Tibial artery (tissue), 4 donors: ENCODE measurements around the gene STYXL1.

Experiments used
- DNase-seq, 2 donors: peaks; one replicate each; pipeline ENCODE4 v3.0.0-alpha.2; 2019
- H3K27ac ChIP-seq, 2 donors: fragments of 200-600 bp; sonication (generic) in 1 of 2; 1 replicate in 1 of 2; 2 replicates in 1 of 2; pipeline ENCODE4 v1.5.1; 2018 to 2019; ENCODE audit warnings: mild to moderate bottlenecking in 1 of 2
- H3K27me3 ChIP-seq, 2 donors: fragments of 200-600 bp; sonication (generic) in 1 of 2; one replicate each; pipeline versions ENCODE4 v1.5.1 to v1.6.0; 2016 to 2019
- H3K36me3 ChIP-seq, 3 donors: fragments of 200-600 bp; sonication (generic) in 2 of 3; one replicate each; pipeline ENCODE4 v1.5.1; 2016 to 2019; ENCODE audit warnings: mild to moderate bottlenecking in 2 of 3
- H3K4me1 ChIP-seq, 4 donors: fragments of 200-600 bp; sonication (generic) in 2 of 4; 1 replicate in 3 of 4; 2 replicates in 1 of 4; pipeline ENCODE4 v1.5.1; 2016 to 2019
- H3K4me3 ChIP-seq, 2 donors: fragments of 200-600 bp; sonication (generic) in 1 of 2; 1 replicate in 1 of 2; 2 replicates in 1 of 2; pipeline ENCODE4 v1.5.1; 2018 to 2019; ENCODE audit warnings: mild to moderate bottlenecking in 2 of 2
- H3K9me3 ChIP-seq, 3 donors: fragments of 200-600 bp; sonication (generic) in 1 of 3; one replicate each; pipeline ENCODE4 v1.5.1; 2016 to 2019
- intact Hi-C: fragments of 100-400 bp; cut with DNase I; formaldehyde crosslinking; loops from one replicate; pipeline ENCODE4 v1.15.0; 2023; ENCODE audit warnings: low total_unique reads
- TF ChIP-seq, protein P1 (sequence below), 2 experiments: fragments of 200-600 bp in 1 of 2; fragments of 450-650 bp in 1 of 2; IDR thresholded peaks; one replicate each; pipeline ENCODE4 v1.5.1; 2017 to 2019; ENCODE audit warnings: antibody characterized with exemption in 2 of 2, mild to moderate bottlenecking in 1 of 2, moderate library complexity in 1 of 2

Gene STYXL1

GRCh38 chr7:75969182-75969581 is 78.6 kb downstream of the STYXL1 start:
- H3K4me3 ChIP-seq = no peak overlapping the region
- peak overlapping the region; percentile 88 to 95 for H3K27ac ChIP-seq
- peaks cover 0 to 24% (median 13%) of the 10 kb centered on the region in 3 donors for H3K36me3 ChIP-seq
- peaks cover under 1 to 62% (median 42%) of the 10 kb centered on the region in 4 donors for H3K4me1 ChIP-seq
- TF ChIP-seq, protein P1, sequence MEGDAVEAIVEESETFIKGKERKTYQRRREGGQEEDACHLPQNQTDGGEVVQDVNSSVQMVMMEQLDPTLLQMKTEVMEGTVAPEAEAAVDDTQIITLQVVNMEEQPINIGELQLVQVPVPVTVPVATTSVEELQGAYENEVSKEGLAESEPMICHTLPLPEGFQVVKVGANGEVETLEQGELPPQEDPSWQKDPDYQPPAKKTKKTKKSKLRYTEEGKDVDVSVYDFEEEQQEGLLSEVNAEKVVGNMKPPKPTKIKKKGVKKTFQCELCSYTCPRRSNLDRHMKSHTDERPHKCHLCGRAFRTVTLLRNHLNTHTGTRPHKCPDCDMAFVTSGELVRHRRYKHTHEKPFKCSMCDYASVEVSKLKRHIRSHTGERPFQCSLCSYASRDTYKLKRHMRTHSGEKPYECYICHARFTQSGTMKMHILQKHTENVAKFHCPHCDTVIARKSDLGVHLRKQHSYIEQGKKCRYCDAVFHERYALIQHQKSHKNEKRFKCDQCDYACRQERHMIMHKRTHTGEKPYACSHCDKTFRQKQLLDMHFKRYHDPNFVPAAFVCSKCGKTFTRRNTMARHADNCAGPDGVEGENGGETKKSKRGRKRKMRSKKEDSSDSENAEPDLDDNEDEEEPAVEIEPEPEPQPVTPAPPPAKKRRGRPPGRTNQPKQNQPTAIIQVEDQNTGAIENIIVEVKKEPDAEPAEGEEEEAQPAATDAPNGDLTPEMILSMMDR (IDR thresholded peaks at IDR 0.05) = no peak
- intact Hi-C loops = no loop called here
- no peaks in the 10 kb centered on the region for H3K27me3 ChIP-seq
- peak; percentile 68 to 81 for DNase-seq
- no peaks in the 10 kb centered on the region for H3K9me3 ChIP-seq

DNA sequence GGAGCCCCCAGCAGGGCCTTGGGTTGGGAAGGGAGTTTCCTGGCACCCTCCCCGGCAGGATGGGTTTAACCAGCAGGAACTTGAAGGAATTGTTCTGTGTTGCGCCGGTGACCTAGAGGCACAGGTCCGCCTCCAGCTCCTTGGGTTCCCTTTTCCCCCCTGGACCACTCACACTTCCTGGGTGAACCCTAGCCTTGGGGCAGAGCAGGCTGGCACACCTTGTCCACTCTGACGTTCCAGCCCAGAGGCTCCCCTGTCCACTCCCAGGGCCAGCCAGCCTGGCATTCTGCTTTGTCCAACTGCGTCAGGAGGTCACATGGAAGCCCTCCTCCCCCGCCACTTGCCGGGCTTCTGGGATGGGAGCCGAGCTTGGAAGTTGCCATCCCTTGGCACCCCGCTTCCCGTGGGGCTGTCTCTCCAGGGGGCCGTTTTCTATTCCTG is 79.2 kb downstream of the STYXL1 start:
- H3K4me1 ChIP-seq = peaks cover 6 to 68% (median 43%) of the 10 kb centered on the region in 4 donors
- intact Hi-C loops = no loop called here
- peaks cover 0 to 18% (median 13%) of the 10 kb centered on the region in 3 donors for H3K36me3 ChIP-seq
- no peaks in the 10 kb centered on the region for H3K9me3 ChIP-seq
- no peak overlapping the region for H3K4me3 ChIP-seq
- TF ChIP-seq, protein P1 (IDR thresholded peaks at IDR 0.05) = no peak
- H3K27me3 ChIP-seq = no peaks in the 10 kb centered on the region
- peak overlapping the region; percentile 88 to 95 for H3K27ac ChIP-seq
- DNase-seq = peak in 1 of 2 donors; percentile 85

DNA sequence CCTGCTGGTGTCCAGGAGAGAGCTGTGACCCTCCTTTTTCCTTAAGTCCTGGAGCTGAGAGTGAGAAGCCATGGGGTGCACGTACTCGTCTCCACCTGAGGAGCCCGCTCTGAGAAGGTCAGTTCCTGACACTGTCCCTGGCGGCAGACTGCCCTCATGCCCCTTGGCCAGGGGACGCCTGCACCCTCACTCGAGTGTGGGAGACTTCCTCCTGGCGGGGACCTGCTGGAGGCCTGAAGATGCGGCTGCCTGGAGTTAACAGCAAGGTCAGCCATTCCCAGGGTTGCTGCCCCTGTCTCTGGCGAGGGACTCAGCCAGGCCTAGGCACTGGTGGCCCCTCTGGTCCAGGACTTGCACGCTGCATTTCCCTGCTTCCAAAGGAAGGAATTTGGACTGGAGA is 79.8 kb downstream of the STYXL1 start:
- Histone ChIP-seq H3K9me3 (no peaks in the 10 kb centered on the region), H3K4me3 (no peak overlapping the region), H3K36me3 (peaks cover 0 to 12% (median 9%) of the 10 kb centered on the region in 3 donors), H3K27ac (peak overlapping the region; percentile 88 to 95), H3K27me3 (no peaks in the 10 kb centered on the region), H3K4me1 (peaks cover 12 to 74% (median 49%) of the 10 kb centered on the region in 4 donors)
- intact Hi-C loops = no loop called here
- DNase-seq = no peak
- TF ChIP-seq, protein P1 (IDR thresholded peaks at IDR 0.05) = no peak

DNA sequence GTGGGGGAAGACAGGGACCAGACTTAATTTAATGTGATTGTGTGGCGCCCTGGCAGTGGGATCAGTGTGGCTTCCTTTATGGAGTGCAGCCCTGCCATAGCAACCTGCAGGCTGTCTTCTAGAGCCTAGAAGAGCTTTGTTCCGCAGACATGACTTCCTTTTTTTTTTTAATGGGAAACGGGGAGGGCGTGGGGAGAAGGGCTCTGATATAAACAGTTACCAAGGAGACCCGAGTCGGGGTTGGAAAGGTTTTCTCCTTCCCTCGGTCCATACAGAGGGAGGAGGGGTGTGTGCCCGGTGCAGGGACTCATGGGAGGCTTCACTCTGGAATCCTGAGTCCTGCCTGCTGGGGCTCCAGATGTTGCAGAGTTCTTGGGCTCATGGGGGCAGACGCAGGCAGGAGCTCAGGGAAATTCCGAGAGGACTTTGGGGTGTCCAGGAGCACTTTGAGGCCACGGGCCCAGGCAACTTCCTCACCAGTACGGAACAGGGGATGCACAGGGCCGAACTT is 80.3 kb downstream of the STYXL1 start:
- TF ChIP-seq, protein P1 (IDR thresholded peaks at IDR 0.05) = no peak
- H3K36me3 ChIP-seq = peaks cover 0 to 7% (median 4%) of the 10 kb centered on the region in 3 donors
- intact Hi-C loops = no loop called here
- H3K4me3 ChIP-seq = no peak overlapping the region
- peak in 1 of 2 donors; percentile 73 for DNase-seq
- no peaks in the 10 kb centered on the region for H3K9me3 ChIP-seq
- no peaks in the 10 kb centered on the region for H3K27me3 ChIP-seq
- H3K27ac ChIP-seq = peak overlapping the region; percentile 88 to 95
- H3K4me1 ChIP-seq = peaks cover 12 to 79% (median 51%) of the 10 kb centered on the region in 4 donors

DNA sequence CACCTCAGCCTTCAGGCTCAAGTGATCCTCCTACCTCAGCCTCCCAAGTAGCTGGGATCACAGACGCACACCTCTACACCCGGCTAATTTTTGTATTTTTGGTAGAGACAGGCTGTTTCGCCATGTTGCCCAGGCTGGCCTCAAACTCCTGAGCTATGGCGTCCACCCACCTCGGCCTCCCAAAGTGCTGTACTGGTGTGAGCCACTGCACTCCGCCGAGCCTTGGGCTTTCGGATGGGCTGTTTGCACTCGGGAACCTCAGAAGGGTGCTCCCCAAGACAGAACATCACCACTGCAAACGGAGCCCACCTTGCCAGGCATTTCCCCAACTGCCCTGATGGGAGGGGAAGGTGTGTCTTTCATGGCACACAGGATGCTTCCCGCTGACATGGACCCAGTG is 80.7 kb downstream of the STYXL1 start:
- intact Hi-C loops = no loop called here
- TF ChIP-seq, protein P1 (IDR thresholded peaks at IDR 0.05) = no peak
- no peaks in the 10 kb centered on the region for H3K27me3 ChIP-seq
- peaks cover 0 to 3% (median 0%) of the 10 kb centered on the region in 3 donors for H3K36me3 ChIP-seq
- peak overlapping the region; percentile 88 to 95 for H3K27ac ChIP-seq
- H3K4me1 ChIP-seq = peaks cover 12 to 82% (median 54%) of the 10 kb centered on the region in 4 donors
- no peak overlapping the region for H3K4me3 ChIP-seq
- no peak for DNase-seq
- no peaks in the 10 kb centered on the region for H3K9me3 ChIP-seq
